ENCODE data around the gene ACAP3. TPM values are rescaled to one million over a fixed set of nuclear protein-coding genes. Genes with fewer than 3 reads are reported as not detected.

ACAP3 gene
- total and polyA plus RNA-seq, 2 experiments from 2014 or later: 8.1 to 31.9 TPM

GRCh38 chr1:1278620-1279019 lies 29.1 kb downstream of the ACAP3 start:
- no peak overlapping the region for H3K4me3 ChIP-seq
- H3K9me3 Mint-ChIP-seq: peaks cover 3% of the 10 kb centered on the region; the same call in 1 of the 3 replicates
- H3K4me1 ChIP-seq (ENCODE audit: insufficient read depth): no peaks in the 10 kb centered on the region
- H3K27ac Mint-ChIP-seq: no peak overlapping the region
- H3K27me3 Mint-ChIP-seq (ENCODE audit: insufficient read depth, low read depth, poor library complexity): peaks cover 16% of the 10 kb centered on the region
- no peak overlapping the region for H2AFZ ChIP-seq
- no peaks in the 10 kb centered on the region for H3F3A ChIP-seq (replicated peaks; ENCODE audit: low read depth)
- H3K4me2 ChIP-seq: no peak overlapping the region
- DNase-seq (ENCODE audit: low spot score) (no peak), ATAC-seq (no peak)
- TF ChIP-seq, protein P1, sequence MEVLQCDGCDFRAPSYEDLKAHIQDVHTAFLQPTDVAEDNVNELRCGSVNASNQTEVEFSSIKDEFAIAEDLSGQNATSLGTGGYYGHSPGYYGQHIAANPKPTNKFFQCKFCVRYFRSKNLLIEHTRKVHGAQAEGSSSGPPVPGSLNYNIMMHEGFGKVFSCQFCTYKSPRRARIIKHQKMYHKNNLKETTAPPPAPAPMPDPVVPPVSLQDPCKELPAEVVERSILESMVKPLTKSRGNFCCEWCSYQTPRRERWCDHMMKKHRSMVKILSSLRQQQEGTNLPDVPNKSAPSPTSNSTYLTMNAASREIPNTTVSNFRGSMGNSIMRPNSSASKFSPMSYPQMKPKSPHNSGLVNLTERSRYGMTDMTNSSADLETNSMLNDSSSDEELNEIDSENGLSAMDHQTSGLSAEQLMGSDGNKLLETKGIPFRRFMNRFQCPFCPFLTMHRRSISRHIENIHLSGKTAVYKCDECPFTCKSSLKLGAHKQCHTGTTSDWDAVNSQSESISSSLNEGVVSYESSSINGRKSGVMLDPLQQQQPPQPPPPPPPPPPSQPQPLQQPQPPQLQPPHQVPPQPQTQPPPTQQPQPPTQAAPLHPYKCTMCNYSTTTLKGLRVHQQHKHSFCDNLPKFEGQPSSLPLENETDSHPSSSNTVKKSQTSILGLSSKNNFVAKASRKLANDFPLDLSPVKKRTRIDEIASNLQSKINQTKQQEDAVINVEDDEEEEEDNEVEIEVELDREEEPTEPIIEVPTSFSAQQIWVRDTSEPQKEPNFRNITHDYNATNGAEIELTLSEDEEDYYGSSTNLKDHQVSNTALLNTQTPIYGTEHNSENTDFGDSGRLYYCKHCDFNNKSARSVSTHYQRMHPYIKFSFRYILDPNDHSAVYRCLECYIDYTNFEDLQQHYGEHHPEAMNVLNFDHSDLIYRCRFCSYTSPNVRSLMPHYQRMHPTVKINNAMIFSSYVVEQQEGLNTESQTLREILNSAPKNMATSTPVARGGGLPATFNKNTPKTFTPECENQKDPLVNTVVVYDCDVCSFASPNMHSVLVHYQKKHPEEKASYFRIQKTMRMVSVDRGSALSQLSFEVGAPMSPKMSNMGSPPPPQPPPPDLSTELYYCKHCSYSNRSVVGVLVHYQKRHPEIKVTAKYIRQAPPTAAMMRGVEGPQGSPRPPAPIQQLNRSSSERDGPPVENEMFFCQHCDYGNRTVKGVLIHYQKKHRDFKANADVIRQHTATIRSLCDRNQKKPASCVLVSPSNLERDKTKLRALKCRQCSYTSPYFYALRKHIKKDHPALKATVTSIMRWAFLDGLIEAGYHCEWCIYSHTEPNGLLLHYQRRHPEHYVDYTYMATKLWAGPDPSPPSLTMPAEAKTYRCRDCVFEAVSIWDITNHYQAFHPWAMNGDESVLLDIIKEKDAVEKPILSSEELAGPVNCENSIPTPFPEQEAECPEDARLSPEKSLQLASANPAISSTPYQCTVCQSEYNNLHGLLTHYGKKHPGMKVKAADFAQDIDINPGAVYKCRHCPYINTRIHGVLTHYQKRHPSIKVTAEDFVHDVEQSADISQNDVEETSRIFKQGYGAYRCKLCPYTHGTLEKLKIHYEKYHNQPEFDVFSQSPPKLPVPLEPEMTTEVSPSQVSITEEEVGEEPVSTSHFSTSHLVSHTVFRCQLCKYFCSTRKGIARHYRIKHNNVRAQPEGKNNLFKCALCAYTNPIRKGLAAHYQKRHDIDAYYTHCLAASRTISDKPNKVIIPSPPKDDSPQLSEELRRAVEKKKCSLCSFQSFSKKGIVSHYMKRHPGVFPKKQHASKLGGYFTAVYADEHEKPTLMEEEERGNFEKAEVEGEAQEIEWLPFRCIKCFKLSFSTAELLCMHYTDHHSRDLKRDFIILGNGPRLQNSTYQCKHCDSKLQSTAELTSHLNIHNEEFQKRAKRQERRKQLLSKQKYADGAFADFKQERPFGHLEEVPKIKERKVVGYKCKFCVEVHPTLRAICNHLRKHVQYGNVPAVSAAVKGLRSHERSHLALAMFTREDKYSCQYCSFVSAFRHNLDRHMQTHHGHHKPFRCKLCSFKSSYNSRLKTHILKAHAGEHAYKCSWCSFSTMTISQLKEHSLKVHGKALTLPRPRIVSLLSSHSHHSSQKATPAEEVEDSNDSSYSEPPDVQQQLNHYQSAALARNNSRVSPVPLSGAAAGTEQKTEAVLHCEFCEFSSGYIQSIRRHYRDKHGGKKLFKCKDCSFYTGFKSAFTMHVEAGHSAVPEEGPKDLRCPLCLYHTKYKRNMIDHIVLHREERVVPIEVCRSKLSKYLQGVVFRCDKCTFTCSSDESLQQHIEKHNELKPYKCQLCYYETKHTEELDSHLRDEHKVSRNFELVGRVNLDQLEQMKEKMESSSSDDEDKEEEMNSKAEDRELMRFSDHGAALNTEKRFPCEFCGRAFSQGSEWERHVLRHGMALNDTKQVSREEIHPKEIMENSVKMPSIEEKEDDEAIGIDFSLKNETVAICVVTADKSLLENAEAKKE (CRISPR knock-in tag; IDR thresholded peaks at IDR 0.05): no peak
- TF ChIP-seq REST (IDR thresholded peaks at IDR 0.05; ENCODE audit: unreplicated experiment): no peak
- no peak for TF ChIP-seq ZNF331 (CRISPR knock-in tag; IDR thresholded peaks at IDR 0.05; ENCODE audit: low read depth)
- no peak for TF ChIP-seq ZNF114 (CRISPR knock-in tag; IDR thresholded peaks at IDR 0.05)
- TF ChIP-seq EZH2phosphoT487 (IDR thresholded peaks at IDR 0.05; ENCODE audit: unreplicated experiment): no peak
- TF ChIP-seq CTCF (conservative IDR thresholded peaks at IDR 0.05; ENCODE audit: low read depth in 2 of 2): no peak
- TF ChIP-seq ETS1 (IDR thresholded peaks at IDR 0.05): no peak
- no peak for TF ChIP-seq JUNB (IDR thresholded peaks at IDR 0.05; ENCODE audit: unreplicated experiment)
- no peak for TF ChIP-seq POLR2AphosphoS5 (IDR thresholded peaks at IDR 0.05; ENCODE audit: low read depth)
- no peak for TF ChIP-seq STAT1 (IDR thresholded peaks at IDR 0.05; ENCODE audit: unreplicated experiment)
- no peak for TF ChIP-seq EZH2 (IDR thresholded peaks at IDR 0.05; ENCODE audit: low read depth, unreplicated experiment)
- no peak for TF ChIP-seq CREB1 (CRISPR knock-in tag; IDR thresholded peaks at IDR 0.05; ENCODE audit: low read depth)
- TF ChIP-seq NANOG (IDR thresholded peaks at IDR 0.05; ENCODE audit: borderline replicate concordance): no peak
- H3K9me2 ChIP-seq (ENCODE audit: insufficient read depth): no peaks in the 10 kb centered on the region
- no peaks in the 10 kb centered on the region for H4K20me1 ChIP-seq (replicated peaks; ENCODE audit: insufficient read depth)
- H3K4me3 Mint-ChIP-seq: no peak overlapping the region
- no peaks in the 10 kb centered on the region for H3K79me2 ChIP-seq (replicated peaks; ENCODE audit: insufficient read depth)
- no peaks in the 10 kb centered on the region for H3K36me3 ChIP-seq (ENCODE audit: insufficient read depth)
- peaks cover 4% of the 10 kb centered on the region; the same call in 1 of the 3 replicates for H3K36me3 Mint-ChIP-seq (ENCODE audit: low read depth)
- H3K27me3 ChIP-seq (ENCODE audit: insufficient read depth): no peaks in the 10 kb centered on the region
- H3K4me1 Mint-ChIP-seq: no peaks in the 10 kb centered on the region; the same call in 2 of the 3 replicates
- no peak overlapping the region for H3K27ac ChIP-seq (ENCODE audit: low read depth)

Data from GM23338 (cell line).